GM21381 (cell line): ENCODE results near the gene SNRPA1.

ENCODE experiments used
- ATAC-seq: cut with Tn5 transposase; IDR thresholded peaks from one replicate; pipeline ENCODE4 v1.9.1; 2021; ENCODE audit warnings: mild to moderate bottlenecking, moderate library complexity; ENCODE audit not compliant: unreplicated experiment

Gene SNRPA1

DNA sequence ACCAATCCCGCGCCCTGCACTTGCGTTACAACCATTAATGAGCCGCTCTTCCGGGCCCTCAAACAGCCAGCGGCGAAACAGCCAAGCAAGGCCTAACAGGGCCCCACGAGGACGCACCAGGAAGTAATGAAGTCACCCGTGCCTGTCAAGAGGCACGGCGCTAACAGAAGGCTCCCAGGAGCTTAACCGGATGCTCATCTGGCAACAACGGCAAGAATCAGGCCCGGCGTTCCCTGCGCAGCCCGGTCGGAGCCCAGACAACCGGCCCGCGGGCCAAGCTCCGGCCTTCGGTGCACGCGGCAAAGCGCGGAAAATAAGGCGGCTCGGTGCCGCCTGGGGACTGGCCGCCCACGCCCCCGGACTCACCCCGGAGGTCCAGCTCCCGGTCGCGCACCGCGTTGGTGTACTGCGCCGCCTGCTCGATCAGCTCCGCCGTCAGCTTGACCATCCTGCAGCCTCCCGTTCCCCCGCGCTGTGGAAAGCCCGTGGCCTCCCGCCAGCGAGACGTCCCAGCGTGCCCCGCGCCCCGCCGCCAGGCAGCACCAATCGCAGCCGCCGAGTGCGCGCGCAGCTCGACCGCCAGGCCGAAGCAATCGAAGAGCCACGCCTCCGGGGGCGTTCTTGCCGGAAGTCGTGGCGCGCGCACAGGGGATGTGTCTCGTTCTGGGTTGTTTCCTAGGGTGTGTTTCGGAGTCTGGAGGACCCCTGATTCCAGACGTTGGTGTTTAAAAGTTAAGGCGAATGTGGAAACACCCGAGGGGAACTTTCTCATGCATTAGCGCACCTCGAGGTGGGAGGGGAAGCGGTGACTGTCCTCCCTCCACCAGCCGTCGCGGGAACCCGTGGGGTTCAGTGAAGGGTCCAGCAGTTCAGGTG is at the start of gene SNRPA1:
TSS of gene SNRPA1 (minus strand) at position 518 of the 876 bp plus-strand sequence. CDS start at position 448, 70 bp downstream.
- ATAC-seq = peak; percentile 80

DNA sequence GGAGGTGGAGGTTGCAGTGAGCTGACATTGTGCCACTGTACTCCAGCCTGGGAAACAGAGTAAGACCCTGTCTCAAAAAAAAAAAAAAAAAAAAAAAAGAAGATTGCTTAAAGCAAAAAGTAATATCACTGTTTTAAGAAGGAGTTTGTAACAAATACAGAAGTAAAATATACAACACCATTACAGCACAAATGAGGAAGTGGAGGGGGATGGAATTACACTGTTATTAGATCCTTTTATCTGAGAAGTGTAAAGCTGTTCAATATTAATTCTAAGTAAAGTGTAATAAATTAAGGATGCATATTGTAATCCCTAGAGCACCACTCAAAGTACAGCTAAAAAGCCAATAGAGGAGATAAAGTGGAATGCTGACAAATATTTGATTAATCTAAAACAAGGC is 47.0 kb upstream of the SNRPA1 start:
- no peak for ATAC-seq

DNA sequence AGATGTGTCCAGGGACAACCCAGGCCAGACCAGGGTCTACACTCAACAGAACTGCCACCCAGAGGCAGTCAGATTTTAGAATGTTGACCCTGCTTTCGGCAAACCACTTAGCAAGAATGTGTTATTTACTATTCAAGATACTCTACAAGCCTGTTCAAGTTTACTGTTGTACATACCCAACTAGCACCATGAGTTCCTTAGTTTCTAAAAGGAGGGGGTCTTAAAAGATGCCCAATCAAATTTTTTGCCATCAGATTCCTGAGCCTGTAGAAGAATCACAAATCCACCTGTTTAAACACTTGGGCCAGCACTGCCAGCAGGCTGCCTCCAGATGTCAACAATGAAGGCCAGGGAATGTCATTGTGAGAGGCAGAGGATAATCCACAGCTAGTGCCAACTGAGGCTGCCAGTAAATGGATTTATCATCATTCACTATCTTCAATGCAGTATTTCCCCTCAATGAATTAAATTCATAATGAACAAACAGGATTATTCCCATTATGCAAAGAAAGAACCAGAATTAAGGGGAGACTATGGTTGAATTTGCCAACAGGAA is 43.5 kb upstream of the SNRPA1 start:
- ATAC-seq = no peak

DNA sequence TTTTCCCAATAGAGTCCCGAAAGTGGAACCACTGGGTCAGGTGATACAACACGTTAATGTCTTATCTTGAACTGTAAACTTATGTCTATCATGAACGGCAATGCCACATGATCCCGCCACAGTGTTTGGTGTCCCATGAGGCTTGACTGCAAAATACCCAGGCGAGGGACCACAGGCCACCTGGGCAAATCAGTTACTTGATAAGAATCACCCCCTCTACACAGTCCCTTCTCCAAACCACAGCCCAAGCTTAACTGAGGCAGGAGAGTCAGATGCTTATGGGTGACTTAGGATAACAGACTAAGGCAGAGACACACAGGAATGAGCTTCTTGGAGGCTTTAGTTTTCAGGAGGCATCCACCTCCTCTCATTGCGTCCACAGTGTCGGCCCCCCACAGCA is 42.9 kb upstream of the SNRPA1 start:
- no peak for ATAC-seq

DNA sequence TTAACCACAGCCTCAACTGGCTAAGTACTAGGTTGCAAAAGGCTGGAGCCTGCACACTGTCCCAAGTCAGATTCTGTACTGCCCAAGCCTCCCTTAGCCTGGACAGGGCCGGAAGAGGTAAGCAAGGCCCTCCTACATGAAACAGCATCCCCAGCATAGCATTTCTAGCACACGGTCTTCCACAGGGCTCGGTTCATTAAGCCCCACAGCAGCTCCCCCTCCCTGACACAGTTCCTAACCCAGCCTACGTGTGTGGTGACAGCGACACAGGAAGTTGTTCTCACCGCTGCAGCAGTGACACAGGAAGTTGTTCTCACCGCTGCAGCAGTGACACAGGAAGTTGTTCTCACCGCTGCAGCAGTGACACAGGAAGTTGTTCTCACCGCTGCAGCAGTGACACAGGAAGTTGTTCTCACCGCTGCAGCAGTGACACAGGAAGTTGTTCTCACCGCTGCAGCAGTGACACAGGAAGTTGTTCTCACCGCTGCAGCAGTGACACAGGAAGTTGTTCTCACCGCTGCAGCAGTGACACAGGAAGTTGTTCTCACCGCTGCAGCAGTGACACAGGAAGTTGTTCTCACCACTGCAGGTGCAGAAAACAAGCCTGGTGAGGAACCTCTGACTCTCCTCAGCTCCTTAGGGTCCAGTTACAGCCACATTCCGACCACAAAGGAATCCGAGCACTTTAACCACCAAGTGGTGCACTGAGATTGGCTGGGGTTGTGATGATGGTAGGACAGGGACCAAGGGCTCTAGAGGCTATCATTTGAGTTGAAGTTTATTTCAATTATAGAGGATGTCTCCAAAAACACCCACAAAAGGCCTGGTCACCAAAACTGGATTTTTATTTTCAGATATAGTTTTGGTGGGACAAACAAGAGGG is 39.1 kb upstream of the SNRPA1 start:
- ATAC-seq = peak; percentile 64

DNA sequence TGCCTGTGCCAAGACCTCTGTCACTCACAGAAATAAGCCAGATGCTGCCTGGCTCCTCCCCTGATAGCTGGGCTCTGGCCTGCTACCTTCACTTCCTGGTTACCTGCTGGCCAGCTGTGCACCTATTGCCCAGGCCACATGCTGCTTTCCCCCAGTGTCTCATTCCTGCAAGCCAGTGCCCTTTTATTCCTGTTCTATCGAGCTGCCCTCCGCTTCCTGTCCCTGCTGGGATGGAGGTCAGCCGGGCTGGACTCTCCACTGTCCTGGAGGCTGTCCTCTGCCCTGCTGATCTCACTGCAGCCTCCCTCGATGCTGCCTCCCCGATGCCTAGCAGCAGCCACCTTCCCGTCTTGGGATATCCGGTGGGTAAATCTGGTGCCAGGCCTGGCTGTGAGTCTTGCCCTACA is 37.0 kb upstream of the SNRPA1 start:
- ATAC-seq = no peak

DNA sequence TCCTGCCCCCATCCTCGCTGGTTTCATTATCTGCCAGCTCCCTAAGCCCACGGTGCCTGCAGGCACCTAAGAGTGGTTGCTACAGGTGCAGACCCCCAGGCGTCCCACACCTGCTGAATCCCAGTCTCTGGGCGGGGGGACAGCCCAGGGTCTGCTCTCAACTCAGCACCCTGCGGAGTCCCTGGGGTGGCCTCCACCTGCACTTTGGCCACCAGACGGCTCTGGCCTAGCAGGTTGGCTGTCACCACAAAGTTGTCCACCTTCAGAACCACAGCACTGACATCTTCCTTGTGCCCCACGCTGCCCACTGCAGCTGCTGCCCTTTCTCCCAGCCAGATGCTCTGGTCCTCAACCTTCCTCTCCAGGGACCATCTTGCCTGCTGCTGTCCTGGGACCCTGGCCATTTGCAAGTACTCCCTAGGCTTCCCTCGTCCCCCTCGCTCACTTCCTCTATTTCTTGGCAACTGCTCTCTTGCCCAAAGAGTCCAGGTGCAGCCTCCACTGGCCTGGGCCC is 34.9 kb upstream of the SNRPA1 start:
- no peak for ATAC-seq

DNA sequence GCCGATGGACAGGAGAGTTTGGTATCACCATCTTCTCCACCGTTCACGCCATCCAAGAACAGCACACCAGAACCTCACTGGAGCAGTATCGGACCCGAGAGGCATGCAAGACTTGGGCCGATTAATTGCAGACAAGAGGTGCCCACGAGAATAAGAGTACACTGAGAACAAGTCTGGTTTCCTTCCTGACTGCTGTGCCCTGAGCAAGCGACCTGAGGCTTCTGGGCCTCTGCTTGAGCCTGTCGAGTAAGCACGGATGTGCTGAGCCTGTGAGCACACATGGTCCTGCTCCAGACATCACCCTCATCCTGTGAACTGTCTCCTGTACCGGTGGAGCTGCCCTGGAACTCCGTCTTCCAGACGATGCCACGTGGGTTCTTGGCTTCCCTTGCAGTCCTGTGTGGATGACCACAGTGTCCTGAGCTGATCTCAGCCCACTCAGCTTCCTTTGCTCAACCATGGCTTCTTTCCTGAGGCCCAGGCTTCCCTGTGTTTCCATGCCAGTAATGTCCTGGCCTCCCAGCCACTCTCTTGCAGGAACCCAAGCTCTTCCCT is 34.3 kb upstream of the SNRPA1 start:
- ATAC-seq = no peak

DNA sequence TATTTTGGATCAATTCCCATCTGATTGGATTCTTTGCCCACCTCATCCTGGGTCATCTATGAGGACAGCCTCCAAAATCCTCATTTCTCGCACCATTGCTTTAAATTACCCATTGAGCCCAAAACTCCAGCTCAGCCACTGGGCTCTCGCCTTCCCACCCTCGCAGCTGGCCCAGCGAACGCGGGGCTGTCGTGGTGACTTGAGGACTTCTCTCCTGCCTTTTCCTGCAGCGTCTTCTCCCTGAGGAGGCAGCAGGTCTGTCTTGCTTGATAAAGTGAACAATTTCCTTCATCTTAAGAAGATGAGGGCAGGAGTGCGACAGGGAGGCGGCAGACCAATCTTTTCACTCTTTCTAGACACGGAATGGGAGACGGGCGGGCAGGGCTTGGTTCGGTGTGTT is 33.0 kb upstream of the SNRPA1 start:
- no peak for ATAC-seq

DNA sequence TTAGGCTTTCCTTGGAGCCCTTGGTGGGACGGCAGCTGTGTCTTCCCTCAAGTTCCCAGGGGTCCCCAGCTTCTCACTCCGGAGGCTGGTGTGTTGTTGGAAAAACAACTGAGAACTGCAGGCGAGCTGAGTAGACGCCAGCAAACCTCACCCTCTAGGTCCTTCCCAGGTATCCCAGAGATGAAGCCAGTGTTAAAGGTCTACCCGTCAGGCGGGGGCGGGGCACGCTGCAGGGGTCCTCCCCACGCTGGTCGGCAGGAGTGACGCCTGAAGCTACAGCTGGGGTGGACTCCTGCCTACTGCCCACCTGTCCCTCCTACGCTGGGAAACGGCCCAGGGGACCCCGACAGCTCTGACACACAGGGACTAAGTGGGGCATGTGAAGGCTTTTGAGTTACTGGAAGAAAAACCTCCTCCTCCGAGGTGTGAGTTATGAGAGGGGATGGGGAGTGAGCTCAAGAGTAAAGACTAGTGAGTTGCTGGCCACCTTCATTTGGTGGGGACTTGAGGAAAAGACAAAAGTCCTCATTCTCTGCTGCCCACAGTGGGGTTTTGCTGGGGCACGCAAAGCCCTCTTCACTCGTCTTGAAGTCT is 32.2 kb upstream of the SNRPA1 start:
- no peak for ATAC-seq

DNA sequence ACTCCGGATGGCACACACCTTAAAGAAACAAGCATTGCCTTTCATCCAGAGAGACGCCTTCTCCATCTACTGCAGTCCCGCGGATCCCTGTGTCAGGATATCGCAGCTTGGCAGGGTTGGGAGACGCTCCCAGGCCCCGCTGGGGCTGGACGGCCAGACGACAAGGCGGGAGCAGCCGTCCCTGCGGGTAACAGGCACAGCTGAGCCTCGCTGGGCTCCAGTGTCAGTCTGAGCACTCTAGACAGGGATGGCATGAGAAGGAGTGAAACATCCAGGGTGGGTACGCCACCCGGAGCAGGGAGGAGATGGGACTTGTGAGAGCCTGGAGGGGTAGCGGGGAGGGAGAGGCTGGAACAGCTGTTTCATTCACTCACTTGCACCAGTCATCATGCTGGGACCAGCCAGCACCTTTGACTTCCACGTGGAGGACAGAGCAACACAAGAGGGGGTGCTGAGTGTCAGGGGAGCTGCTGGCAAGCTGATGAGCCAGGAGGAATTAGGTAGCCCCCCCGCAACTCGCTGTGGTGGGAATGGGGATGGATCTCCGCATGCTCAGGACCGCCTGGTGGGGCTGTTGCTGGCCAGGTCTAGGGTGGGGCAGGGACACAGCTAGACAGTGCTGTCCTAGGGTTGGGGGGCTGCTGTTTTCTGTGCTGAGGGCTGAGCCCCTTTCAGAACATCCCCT is 31.6 kb upstream of the SNRPA1 start:
- ATAC-seq = no peak

DNA sequence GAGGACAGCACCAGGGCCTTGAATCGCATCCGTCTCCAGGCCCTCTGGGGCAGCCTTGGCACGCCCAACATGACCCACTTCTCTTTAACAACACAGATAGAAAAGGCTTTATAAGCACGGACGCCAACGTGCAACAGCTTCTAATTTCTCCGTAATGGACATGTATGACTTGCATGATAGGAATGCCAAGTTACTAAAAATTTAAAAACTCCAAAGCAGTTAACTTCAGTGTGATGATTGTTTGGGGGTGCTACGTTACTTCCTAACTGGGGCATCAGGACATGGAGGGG is 30.9 kb upstream of the SNRPA1 start:
- ATAC-seq = no peak

DNA sequence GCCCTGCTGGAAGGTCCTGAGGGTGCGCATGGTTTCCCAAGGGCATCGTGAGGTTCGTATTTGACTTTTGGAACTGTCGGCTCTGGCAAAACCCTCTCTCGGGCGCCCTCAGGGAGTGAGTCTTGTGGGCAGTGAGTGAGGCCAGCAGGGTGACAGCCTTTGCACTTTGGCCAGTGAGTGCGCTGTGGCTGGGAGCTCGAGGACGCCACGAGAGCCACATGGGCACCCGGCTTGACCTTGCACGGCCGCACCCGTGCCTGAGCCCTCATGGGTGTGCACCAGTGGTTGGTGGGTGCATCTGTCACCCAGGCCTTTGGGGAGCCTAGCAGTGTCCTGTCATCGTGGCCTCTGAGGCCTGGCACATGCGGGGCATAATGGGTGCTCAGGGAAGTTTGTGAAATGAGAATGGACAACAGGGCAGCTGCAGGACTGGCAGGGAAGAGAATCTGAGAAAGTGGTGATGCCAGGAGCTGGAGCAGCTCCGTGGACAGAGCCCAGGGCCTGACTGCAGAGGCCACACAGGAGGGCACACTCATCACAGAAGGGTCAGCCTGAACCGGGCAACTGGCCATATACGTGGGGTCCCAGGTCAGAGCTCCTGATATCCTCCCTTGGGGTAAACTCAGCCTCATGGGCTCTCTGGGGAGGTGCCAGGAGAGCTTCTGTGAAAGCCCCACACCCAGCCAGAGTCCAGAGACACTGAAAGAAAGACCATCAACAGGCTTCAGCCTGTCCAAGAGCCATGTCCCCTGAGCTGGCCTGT is 30.4 kb upstream of the SNRPA1 start:
- no peak for ATAC-seq

DNA sequence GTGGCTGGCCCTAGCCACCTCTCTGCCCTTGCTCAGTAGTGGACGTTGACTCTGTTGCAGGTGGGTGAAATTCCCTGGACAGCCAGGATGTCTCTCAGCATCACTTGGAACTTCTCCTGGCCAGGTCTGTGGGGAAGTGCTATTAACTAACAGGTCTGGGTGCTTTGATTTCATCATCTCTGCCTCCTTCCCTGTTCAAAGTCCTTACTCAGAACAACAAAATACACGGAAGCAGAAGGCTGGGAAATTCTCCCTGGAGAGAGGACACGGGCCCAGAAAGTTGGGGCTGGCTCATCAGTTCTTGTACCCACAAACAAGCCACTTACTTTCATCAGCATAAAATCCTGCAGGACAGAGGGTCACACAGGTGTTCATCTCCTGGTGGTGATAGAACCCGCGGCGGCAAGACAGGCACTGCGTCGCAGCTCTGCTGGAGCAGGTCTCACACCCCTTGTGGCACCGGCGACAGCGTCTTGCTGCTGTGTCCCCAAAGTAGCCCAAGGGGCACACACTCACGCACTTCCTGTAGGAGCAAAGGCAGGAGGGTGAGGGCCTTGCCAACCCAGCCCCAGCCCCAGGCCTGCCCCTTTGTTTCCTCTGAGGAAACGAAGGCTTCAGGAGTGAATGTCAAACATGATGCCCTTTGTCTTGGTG is 29.6 kb upstream of the SNRPA1 start:
- no peak for ATAC-seq

DNA sequence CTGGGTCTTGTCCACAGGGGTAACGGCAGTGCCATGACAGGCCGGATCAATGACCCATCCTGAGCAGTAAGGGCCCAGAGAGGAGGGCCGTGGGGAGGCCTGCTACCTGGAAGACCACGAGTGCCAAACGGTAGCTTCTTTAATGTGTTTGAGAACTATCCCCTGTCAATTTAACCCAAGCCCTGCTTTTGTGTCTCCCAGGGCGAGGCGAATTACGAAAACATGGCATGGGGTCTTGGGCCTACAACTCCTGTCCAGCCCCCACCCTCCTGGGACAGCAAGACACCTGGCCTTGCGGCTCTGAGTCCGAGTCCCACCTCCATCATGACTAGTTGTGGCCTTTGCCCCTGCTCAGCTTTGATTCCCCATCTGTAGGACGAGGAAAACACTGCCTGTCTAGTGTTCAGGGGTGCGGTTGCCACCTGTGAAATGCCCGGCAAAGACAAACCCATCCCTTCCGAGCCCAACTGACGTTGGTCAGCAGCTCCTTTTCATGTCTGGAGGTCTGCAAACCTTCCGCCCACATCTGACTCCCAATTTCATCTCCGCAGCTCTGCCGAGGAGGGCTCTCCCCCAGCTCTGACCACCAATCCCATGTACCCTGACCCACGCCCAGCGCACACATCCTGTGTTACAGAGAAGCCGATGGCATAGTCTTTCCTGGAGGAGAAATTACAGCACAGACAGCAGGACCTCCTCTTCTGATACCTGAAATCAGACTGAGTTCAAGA is 28.9 kb upstream of the SNRPA1 start:
- ATAC-seq = no peak

DNA sequence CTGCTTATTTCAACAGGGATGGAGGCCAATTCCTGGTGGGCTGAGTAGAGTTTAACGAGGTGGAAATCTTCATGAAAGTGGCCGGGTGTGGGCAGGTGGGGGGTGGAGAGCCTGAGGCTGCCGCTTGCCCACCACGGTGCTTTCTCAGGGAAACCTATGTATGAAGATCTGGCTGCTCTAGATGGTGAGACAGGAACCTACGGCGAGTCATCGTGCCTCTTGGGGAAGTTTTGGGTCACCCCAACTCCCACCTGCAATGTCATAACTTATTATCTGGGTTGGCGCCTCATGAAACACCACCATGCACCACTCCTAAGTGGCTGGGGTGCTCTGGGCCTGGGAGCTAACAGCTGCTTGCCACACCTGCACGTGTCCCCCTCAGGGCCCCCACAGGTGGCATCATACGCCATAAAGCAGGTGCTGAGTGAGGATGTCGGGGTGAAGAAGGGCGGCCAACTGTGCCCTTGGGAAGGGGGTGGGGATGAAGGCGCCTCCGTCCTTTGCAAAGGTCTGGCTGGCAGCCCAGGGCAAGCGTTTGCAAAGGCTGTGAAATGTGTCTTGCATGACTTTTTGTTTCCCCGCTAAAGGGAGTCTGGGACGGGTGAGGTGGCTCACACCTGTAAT is 27.9 kb upstream of the SNRPA1 start:
- no peak for ATAC-seq

DNA sequence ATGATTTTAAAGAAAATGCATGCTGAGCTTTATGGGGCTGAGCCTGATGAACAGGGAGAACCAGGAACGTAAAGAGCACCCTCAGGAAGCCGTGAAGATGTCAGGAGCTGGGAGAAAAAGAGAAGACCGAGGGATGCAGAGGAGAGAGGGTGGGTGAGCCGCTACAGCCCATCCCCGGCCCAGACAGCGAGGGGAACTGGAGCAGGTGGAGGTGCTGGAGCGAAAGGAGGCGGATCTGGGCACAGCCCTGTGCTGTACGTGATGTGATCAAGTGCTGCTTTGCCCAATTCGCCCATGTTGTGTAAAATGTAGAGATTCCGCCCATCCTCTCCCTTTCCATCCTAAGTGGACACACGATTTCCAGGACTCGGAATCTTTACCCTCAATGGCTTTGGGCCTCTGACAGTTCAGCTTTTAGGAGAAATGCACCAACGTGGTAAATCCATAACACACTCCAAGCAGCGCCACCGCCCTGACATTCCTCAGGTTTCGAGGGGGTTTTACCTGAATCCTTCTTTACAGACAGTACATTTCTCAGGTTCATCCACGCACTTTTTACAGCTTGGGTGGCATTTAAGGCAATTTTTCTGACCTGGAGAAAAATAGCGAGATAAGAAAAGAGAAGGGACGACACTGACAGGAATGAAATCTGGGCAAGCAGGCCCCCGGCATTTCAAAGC is 27.1 kb upstream of the SNRPA1 start:
- no peak for ATAC-seq
